Measurements from ENCODE around the gene VDR.

GRCh38 chr12:47903927-47904712 is 674 bp downstream of the VDR start:
- no peak for TF ChIP-seq CTCF (IDR thresholded peaks at IDR 0.05)
- TF ChIP-seq POLR2A (IDR thresholded peaks at IDR 0.05), result no peak
